ENCODE data around the gene MYO7B.

Gene MYO7B

GRCh38 chr2:127637236-127637630, 101.8 kb downstream of the MYO7B start:
- no peak for TF ChIP-seq ZFP30 (CRISPR knock-in tag; IDR thresholded peaks at IDR 0.05)
- TF ChIP-seq ZFP3 (CRISPR knock-in tag; IDR thresholded peaks at IDR 0.05): no peak
- TF ChIP-seq OSR1 (CRISPR knock-in tag; IDR thresholded peaks at IDR 0.05): no peak
- TF ChIP-seq PATZ1 (CRISPR knock-in tag; IDR thresholded peaks at IDR 0.05; ENCODE audit: borderline replicate concordance): no peak
- TF ChIP-seq CREB5 (CRISPR knock-in tag; IDR thresholded peaks at IDR 0.05; ENCODE audit: low read depth): no peak
- no peak for TF ChIP-seq CSDC2 (CRISPR knock-in tag; IDR thresholded peaks at IDR 0.05)
- no peak for TF ChIP-seq ISL1 (CRISPR knock-in tag; IDR thresholded peaks at IDR 0.05)

GRCh38 chr2:127637725-127638252, 102.3 kb downstream of the MYO7B start:
- ATAC-seq: peak; percentile 65
- no peak for TF ChIP-seq ISL1 (CRISPR knock-in tag; IDR thresholded peaks at IDR 0.05)

More at GRCh38 chr2:127637236-127637630, 101.8 kb downstream of the MYO7B start:
- ATAC-seq: no peak

- no peak for ATAC-seq
- no peak for TF ChIP-seq ESRRG (CRISPR knock-in tag; IDR thresholded peaks at IDR 0.05)
- no peak for TF ChIP-seq PATZ1 (CRISPR knock-in tag; IDR thresholded peaks at IDR 0.05; ENCODE audit: borderline replicate concordance)
- no peak for TF ChIP-seq BACH2 (CRISPR knock-in tag; IDR thresholded peaks at IDR 0.05; ENCODE audit: borderline replicate concordance)
- TF ChIP-seq TOX (CRISPR knock-in tag; IDR thresholded peaks at IDR 0.05; ENCODE audit: borderline replicate concordance): no peak
- TF ChIP-seq CREB5 (CRISPR knock-in tag; IDR thresholded peaks at IDR 0.05; ENCODE audit: low read depth): no peak
- TF ChIP-seq CSDC2 (CRISPR knock-in tag; IDR thresholded peaks at IDR 0.05): no peak
- no peak for TF ChIP-seq TCF4 (CRISPR knock-in tag; IDR thresholded peaks at IDR 0.05; ENCODE audit: borderline replicate concordance)
- no peak for TF ChIP-seq ZNF8 (CRISPR knock-in tag; IDR thresholded peaks at IDR 0.05)
- no peak for TF ChIP-seq ZFP3 (CRISPR knock-in tag; IDR thresholded peaks at IDR 0.05)
- no peak for TF ChIP-seq ARNTL (CRISPR knock-in tag; IDR thresholded peaks at IDR 0.05; ENCODE audit: borderline replicate concordance, low read depth)
- no peak for TF ChIP-seq ZNF565 (CRISPR knock-in tag; conservative IDR thresholded peaks at IDR 0.05; ENCODE audit: low read depth)
- no peak for TF ChIP-seq GLIS3 (CRISPR knock-in tag; IDR thresholded peaks at IDR 0.05)
- no peak for TF ChIP-seq PPARA (CRISPR knock-in tag; IDR thresholded peaks at IDR 0.05; ENCODE audit: borderline replicate concordance)
- TF ChIP-seq ZNF70 (CRISPR knock-in tag; IDR thresholded peaks at IDR 0.05): no peak
- no peak for TF ChIP-seq ISL1 (CRISPR knock-in tag; IDR thresholded peaks at IDR 0.05)
- TF ChIP-seq POU6F1 (CRISPR knock-in tag; IDR thresholded peaks at IDR 0.05; ENCODE audit: borderline replicate concordance, low read depth): no peak
- TF ChIP-seq OSR1 (CRISPR knock-in tag; IDR thresholded peaks at IDR 0.05): no peak
- TF ChIP-seq ZFP30 (CRISPR knock-in tag; IDR thresholded peaks at IDR 0.05): no peak
- TF ChIP-seq ZC3H10 (CRISPR knock-in tag; IDR thresholded peaks at IDR 0.05): no peak
- TF ChIP-seq TSHZ2 (CRISPR knock-in tag; IDR thresholded peaks at IDR 0.05): no peak
These were observed 103.1 kb downstream of the MYO7B start for GRCh38 chr2:127638361-127639110.

All from SK-N-SH treated with all-trans-retinoic acid at 6 μM for 48 hours (cell line).